OCI-LY3 (cell line): ENCODE results near the gene TSC1.

ENCODE experiments used
- H2AFZ ChIP-seq: fragments of 200-600, 300-600 bp; shearing (Covaris generic); 2 replicates; pipeline ENCODE4 v1.6.0; 2014; ENCODE audit warnings: antibody characterized with exemption, low read depth, low read length
- H3K27ac ChIP-seq: fragments of 200-600, 300-600 bp; sonication (generic); 2 replicates; pipeline ENCODE4 v1.5.1; 2014; ENCODE audit warnings: mild to moderate bottlenecking, low read length, moderate library complexity, mixed read lengths
- H3K27me3 ChIP-seq: fragments of 200-600, 300-600 bp; sonication (generic); 2 replicates; pipeline ENCODE4 v1.6.1; 2014; ENCODE audit warnings: low read depth, low read length, mixed read lengths
- H3K36me3 ChIP-seq: fragments of 200-600, 300-600 bp; sonication (generic); replicated peaks from 2 replicates; pipeline ENCODE3; 2014; ENCODE audit warnings: low read depth, low read length, mixed read lengths
- H3K4me1 ChIP-seq: fragments of 300-600, 200-600 bp; sonication (generic); 2 replicates; pipeline ENCODE4 v1.6.1; 2014; ENCODE audit warnings: low read length, mixed read lengths
- H3K4me2 ChIP-seq: fragments of 200-600, 300-600 bp; sonication (generic); 2 replicates; pipeline ENCODE4 v1.6.1; 2014; ENCODE audit warnings: low read length, mixed read lengths
- H3K4me3 ChIP-seq: fragments of 300-600, 200-600 bp; sonication (generic); 2 replicates; pipeline ENCODE4 v1.5.1; 2014; ENCODE audit warnings: antibody characterized with exemption, mild to moderate bottlenecking, low read length, moderate library complexity
- H3K79me2 ChIP-seq: fragments of 300-600, 200-600 bp; shearing (Covaris generic); 2 replicates; pipeline ENCODE4 v1.6.1; 2014; ENCODE audit warnings: mild to moderate bottlenecking, low read length, mixed read lengths
- H3K9ac ChIP-seq: fragments of 300-600, 200-600 bp; shearing (Covaris generic); 2 replicates; pipeline ENCODE4 v1.6.0; 2014; ENCODE audit warnings: mild to moderate bottlenecking, low read length, moderate library complexity
- H3K9me3 ChIP-seq: fragments of 200-600, 300-600 bp; shearing (Covaris generic); 2 replicates; pipeline ENCODE4 v1.6.1; 2014; ENCODE audit warnings: low read length, mixed read lengths; ENCODE audit not compliant: insufficient read depth
- H4K20me1 ChIP-seq: fragments of 200-600, 300-600 bp; sonication (generic); 2 replicates; pipeline ENCODE4 v1.6.1; 2016; ENCODE audit warnings: low read length, mixed read lengths; ENCODE audit not compliant: insufficient read depth
- CTCF ChIP-seq: fragments of 200-600, 300-600 bp; sonication (generic); IDR thresholded peaks from 2 replicates; pipeline ENCODE4 v1.5.1; 2014; ENCODE audit warnings: antibody characterized with exemption, low read length, low read depth
- EZH2phosphoT487 ChIP-seq: fragments of 200-600 bp; shearing (Covaris generic); IDR thresholded peaks from 2 replicates; pipeline ENCODE4 v1.6.1; 2018; ENCODE audit warnings: antibody characterized with exemption, mixed run types, low read depth

Gene TSC1

DNA sequence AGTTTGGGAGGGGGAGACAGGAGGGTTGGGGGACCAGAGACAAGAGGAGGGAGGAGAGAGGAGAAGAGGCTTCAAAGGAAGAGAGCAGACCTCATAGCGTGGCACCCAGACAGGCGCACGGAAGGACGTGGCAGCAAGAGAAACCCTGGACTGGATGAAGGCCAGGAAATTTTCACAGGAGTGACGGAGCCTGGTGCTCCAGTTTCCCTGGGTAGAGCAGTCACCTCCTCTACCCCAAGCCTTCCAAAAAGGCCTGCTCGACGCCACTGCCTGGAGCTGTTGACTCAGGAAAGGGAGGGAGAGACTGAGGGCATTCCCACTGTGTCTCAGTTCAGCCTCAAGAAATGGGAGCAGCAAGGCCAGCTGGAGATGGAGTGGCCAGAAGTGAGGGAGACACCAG lies 85.7 kb downstream of the TSC1 start:
- Histone ChIP-seq H3K36me3 (no peaks in the 10 kb centered on the region), H3K9ac (no peak overlapping the region), H3K4me1 (no peaks in the 10 kb centered on the region), H3K27me3 (peaks cover 4% of the 10 kb centered on the region; the same call in 1 of the 2 replicates), H3K27ac (no peak overlapping the region), H2AFZ (no peak overlapping the region), H3K4me3 (no peak overlapping the region), H4K20me1 (no peaks in the 10 kb centered on the region), H3K79me2 (no peaks in the 10 kb centered on the region), H3K9me3 (no peaks in the 10 kb centered on the region), H3K4me2 (no peak overlapping the region)
- TF ChIP-seq CTCF (no peak), EZH2phosphoT487 (no peak)

DNA sequence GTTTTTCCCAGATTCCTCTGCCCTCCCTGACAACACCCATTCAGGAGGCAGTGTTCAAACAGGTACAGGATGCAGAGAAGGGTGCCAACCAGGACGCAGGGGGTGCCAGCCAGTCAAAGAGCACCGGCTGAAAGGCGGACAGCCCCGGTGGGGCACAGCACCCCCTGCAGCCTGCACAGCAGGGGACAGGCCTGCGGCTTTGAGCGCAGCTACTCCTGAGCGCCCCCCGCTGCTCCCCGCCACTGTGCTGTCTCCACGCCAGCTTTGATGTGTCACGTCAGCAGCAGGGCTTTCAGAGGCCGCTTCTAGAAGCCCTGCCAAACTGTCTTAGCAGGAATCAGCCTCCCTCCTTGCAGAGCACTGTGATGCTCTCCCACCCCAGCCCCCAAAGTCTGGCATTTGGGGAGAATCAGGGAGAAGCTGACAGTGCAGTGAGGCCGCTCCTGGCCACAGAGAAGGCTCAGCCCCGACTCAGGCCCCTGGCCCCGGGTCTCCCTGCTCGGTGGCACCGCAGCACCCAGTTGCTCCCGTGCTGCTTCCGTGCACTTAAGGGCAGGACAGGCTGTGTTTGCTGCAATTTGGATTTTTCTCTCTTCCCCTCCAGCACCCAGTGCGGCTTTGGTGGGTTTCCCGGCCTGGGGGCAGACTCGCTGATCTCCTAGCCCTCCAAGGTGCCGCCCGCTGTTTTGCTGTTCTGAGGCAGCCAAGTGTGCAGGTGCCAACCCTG lies 86.6 kb downstream of the TSC1 start:
- H3K36me3 ChIP-seq, result no peaks in the 10 kb centered on the region
- H3K27me3 ChIP-seq, result peaks cover 4% of the 10 kb centered on the region; the same call in 1 of the 2 replicates
- H3K4me1 ChIP-seq, result no peaks in the 10 kb centered on the region
- H3K9me3 ChIP-seq, result no peaks in the 10 kb centered on the region
- H3K9ac ChIP-seq, result no peak overlapping the region
- H2AFZ ChIP-seq, result no peak overlapping the region
- H3K79me2 ChIP-seq, result no peaks in the 10 kb centered on the region
- H4K20me1 ChIP-seq, result no peaks in the 10 kb centered on the region
- no peak for TF ChIP-seq EZH2phosphoT487
- no peak for TF ChIP-seq CTCF
- no peak overlapping the region for H3K4me3 ChIP-seq
- no peak overlapping the region for H3K4me2 ChIP-seq
- H3K27ac ChIP-seq, result no peak overlapping the region

GRCh38 chr9:132857031-132857430 lies 87.4 kb downstream of the TSC1 start:
- Histone ChIP-seq H3K4me2 (no peak overlapping the region), H3K4me1 (no peaks in the 10 kb centered on the region), H3K36me3 (no peaks in the 10 kb centered on the region), H3K79me2 (no peaks in the 10 kb centered on the region), H3K9me3 (no peaks in the 10 kb centered on the region), H2AFZ (no peak overlapping the region), H3K9ac (no peak overlapping the region), H3K27ac (no peak overlapping the region), H3K4me3 (no peak overlapping the region), H3K27me3 (peaks cover 4% of the 10 kb centered on the region; the same call in 1 of the 2 replicates), H4K20me1 (no peaks in the 10 kb centered on the region)
- no peak for TF ChIP-seq CTCF
- no peak for TF ChIP-seq EZH2phosphoT487

DNA sequence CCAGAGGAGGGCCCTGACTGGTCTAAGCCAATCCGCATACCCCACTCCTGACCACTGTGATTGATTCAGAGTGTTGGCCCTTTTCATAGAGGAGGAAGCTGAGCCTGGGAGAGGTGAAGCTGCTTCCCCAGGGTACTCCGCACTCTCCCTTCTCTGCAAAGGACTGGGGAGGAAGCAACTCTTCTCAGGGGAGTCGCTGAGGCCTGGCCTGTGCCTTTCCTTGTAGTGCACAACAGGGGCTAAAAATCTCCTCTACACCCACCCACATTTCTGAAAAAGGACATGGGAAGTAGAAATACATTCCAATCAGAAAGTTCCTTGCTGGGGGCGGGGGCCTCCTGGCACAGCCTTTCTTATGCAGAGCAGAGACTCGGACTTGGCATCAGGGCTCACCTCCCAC lies 88.5 kb downstream of the TSC1 start:
- H3K4me3 ChIP-seq, result no peak overlapping the region
- H3K27me3 ChIP-seq, result peaks cover 4% of the 10 kb centered on the region; the same call in 1 of the 2 replicates
- H3K4me1 ChIP-seq, result peaks cover 5% of the 10 kb centered on the region
- no peaks in the 10 kb centered on the region for H3K79me2 ChIP-seq
- no peak overlapping the region for H3K9ac ChIP-seq
- no peaks in the 10 kb centered on the region for H3K36me3 ChIP-seq
- H2AFZ ChIP-seq, result no peak overlapping the region
- no peaks in the 10 kb centered on the region for H3K9me3 ChIP-seq
- no peak overlapping the region for H3K27ac ChIP-seq
- TF ChIP-seq CTCF, result no peak
- H3K4me2 ChIP-seq, result no peak overlapping the region
- H4K20me1 ChIP-seq, result no peaks in the 10 kb centered on the region
